ENCODE results near the gene PDE6A. TPM values are rescaled to one million over a fixed set of nuclear protein-coding genes. Genes with fewer than 3 reads are reported as not detected.
A peak's percentile ranks its signal among the peaks of the same experiment; 100 is the strongest.

The PDE6A gene
- total RNA-seq, 2 donors from 2014 or later, result not detected

DNA sequence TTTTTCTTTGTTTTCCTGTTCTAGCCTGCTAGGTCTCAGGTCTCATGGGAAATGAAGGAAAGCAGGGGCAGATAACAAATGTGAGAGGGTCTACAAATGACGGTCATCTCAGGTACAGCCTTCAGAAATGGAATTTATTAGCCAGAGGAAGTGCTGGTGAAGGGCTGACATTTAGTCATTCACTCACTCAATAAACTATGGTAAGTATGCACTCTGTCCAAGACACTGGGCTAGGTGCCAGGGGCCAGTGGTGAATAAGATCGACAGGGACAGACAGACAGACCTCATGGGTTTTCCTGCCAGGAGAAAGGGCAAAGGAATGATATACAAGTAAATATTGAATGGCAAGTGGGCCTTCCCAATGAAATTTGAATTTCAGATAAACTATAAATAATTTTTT is 6.3 kb downstream of the PDE6A start:
- DNase-seq (peak in 3 of 4 donors; percentile 12 to 24 (median 23)), ATAC-seq (no peak)
- H3K27me3 ChIP-seq, result no peaks in the 10 kb centered on the region

DNA sequence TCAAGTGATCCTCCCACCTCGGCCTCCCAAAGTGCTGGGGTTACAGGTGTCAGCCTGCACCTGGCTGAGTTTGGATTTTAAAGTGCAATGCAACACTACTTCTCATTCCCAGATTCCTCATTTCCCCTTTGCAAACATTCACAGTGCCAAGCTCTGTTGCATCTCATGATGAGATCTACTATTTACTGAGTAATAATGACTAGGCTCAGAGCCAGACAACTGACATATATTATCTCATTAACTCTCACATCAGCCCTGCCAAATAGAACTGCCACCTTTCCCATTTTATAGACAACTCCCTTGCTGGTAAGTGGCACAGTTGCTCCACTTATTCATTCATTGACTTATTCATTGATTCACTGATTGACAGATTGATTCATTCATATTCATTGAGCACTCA is 7.0 kb downstream of the PDE6A start:
- no peak for TF ChIP-seq POLR2A (IDR thresholded peaks at IDR 0.05)
- TF ChIP-seq, protein P1, sequence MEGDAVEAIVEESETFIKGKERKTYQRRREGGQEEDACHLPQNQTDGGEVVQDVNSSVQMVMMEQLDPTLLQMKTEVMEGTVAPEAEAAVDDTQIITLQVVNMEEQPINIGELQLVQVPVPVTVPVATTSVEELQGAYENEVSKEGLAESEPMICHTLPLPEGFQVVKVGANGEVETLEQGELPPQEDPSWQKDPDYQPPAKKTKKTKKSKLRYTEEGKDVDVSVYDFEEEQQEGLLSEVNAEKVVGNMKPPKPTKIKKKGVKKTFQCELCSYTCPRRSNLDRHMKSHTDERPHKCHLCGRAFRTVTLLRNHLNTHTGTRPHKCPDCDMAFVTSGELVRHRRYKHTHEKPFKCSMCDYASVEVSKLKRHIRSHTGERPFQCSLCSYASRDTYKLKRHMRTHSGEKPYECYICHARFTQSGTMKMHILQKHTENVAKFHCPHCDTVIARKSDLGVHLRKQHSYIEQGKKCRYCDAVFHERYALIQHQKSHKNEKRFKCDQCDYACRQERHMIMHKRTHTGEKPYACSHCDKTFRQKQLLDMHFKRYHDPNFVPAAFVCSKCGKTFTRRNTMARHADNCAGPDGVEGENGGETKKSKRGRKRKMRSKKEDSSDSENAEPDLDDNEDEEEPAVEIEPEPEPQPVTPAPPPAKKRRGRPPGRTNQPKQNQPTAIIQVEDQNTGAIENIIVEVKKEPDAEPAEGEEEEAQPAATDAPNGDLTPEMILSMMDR (IDR thresholded peaks at IDR 0.05), result no peak
- H3K27ac ChIP-seq, result no peak overlapping the region
- DNase-seq, result no peak
- no peaks in the 10 kb centered on the region for H3K9me3 ChIP-seq
- H3K36me3 ChIP-seq (replicated peaks in 1 of 2; ENCODE audit: insufficient read depth in 1 of 2, low read depth in 2 of 2), result no peaks in the 10 kb centered on the region
- ATAC-seq, result no peak
- intact Hi-C loops (cut with DNase I), result no loop called here
- peaks cover 21% of the 10 kb centered on the region for H3K4me1 ChIP-seq
- WGBS, 2 donors, result 27 to 40% methylated on average over 1 of the region's 1 CpG
- H3K4me3 ChIP-seq, result no peak overlapping the region
- H3K27me3 ChIP-seq, result no peaks in the 10 kb centered on the region

More for the DNA sequence above, 6.3 kb downstream of the PDE6A start:
- no peak overlapping the region for H3K4me3 ChIP-seq
- peak overlapping the region in 1 of 4 donors; percentile 52 for H3K27ac ChIP-seq
- TF ChIP-seq POLR2A (IDR thresholded peaks at IDR 0.05), result no peak
- TF ChIP-seq, protein P1 (IDR thresholded peaks at IDR 0.05), result no peak
- H3K36me3 ChIP-seq (replicated peaks in 1 of 2; ENCODE audit: insufficient read depth in 1 of 2, low read depth in 2 of 2), result no peaks in the 10 kb centered on the region
- WGBS, 2 donors, result 12 to 24% methylated on average over 2 of the region's 2 CpGs
- H3K4me1 ChIP-seq, result peaks cover 21% of the 10 kb centered on the region
- intact Hi-C loops (cut with DNase I), result no loop called here
- no peaks in the 10 kb centered on the region for H3K9me3 ChIP-seq

DNA sequence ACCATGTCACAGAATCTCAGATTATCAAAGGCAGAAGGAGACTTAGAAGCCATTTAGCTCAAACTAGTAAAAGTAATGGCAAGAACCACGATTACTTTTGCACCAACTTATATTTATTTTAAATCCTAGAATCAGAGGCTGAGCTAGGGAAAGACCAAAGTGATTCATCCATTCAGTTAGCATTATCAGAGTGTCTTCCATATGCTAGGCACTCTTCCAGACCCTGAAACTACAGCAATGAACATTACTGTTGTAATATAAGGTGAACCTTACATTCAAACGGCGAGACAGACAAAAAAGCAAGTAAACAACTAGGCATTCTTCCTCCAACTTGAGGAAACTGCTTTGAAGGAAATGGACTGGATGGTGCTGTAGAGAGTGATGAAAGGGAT is 7.9 kb downstream of the PDE6A start:
- DNase-seq (no peak), ATAC-seq (no peak)
- intact Hi-C loops (cut with DNase I), result no loop called here
- Histone ChIP-seq H3K4me3 (no peak overlapping the region), H3K27me3 (no peaks in the 10 kb centered on the region), H3K27ac (no peak overlapping the region), H3K9me3 (no peaks in the 10 kb centered on the region), H3K36me3 (replicated peaks in 1 of 2; ENCODE audit: insufficient read depth in 1 of 2, low read depth in 2 of 2) (no peaks in the 10 kb centered on the region), H3K4me1 (peaks cover 21% of the 10 kb centered on the region)
- TF ChIP-seq POLR2A (IDR thresholded peaks at IDR 0.05), result no peak
- TF ChIP-seq, protein P1 (IDR thresholded peaks at IDR 0.05), result no peak
- WGBS, 2 donors, result 83 to 85% methylated on average over 3 of the region's 3 CpGs

DNA sequence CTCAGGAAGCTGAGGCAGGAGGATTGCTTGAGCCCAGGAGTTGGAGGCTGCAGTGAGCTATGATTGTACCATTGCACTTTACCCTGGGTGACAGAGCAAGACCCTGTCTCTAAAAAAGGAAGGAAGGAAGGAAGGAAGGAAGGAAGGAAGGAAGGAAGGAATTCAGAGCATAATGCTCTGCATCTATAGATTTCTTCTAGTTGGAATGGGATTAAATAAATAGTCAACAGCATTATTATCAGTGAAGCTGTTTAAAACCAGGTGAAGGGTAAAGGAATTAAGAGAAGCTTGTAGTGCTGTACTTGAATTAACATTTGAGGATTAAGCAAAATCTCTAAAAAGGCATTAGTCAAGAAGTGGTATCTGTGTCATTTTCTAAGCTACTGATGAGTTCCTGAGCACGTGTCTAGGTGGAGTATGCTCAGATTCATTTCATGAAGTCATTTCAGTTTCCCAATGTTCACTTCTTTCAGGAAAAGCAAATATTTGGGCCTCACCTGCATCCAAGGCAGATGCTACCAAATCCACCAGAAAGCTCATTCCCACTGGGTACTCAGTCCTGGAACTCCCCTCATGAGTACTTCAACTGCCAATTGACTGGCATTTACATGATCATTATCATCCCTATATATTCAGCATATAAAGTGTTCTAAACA is 8.4 kb downstream of the PDE6A start:
- DNase-seq (no peak), ATAC-seq (no peak)
- no peaks in the 10 kb centered on the region for H3K36me3 ChIP-seq (replicated peaks in 1 of 2; ENCODE audit: insufficient read depth in 1 of 2, low read depth in 2 of 2)
- peaks cover 21% of the 10 kb centered on the region for H3K4me1 ChIP-seq
- H3K4me3 ChIP-seq, result no peak overlapping the region
- H3K27me3 ChIP-seq, result no peaks in the 10 kb centered on the region
- 74 to 85% methylated on average over 1 of the region's 1 CpG for WGBS, 2 donors
- intact Hi-C loops (cut with DNase I), result no loop called here
- no peak overlapping the region for H3K27ac ChIP-seq
- TF ChIP-seq, protein P1 (IDR thresholded peaks at IDR 0.05), result no peak
- no peak for TF ChIP-seq POLR2A (IDR thresholded peaks at IDR 0.05)
- no peaks in the 10 kb centered on the region for H3K9me3 ChIP-seq

DNA sequence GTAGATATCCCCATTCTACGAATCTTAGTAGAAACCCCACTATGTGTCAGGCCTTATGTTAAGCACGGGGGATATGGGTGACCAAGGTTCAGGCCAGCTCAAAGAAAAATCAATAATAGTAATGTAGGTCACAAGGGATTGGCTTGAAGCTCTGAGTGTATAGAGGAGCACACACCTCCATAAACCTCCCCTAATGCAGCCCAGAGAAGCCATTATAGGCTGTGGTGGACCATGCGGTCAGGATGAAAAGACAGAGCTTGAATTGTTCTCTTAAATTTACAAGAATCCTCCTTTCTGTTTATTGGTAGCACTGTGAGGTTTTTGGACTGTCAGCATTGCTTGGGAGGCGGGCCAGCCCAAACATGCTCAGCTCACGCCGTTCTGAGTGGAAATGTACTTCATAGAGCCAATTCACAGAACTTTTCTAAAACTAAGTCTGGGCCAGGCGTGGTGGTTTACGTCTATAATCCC is 9.1 kb downstream of the PDE6A start:
- intact Hi-C loops (cut with DNase I), result no loop called here
- no peak for DNase-seq

More for the DNA sequence above, 9.1 kb downstream of the PDE6A start:
- H3K27ac ChIP-seq, result no peak overlapping the region
- no peaks in the 10 kb centered on the region for H3K36me3 ChIP-seq (replicated peaks in 1 of 2; ENCODE audit: insufficient read depth in 1 of 2, low read depth in 2 of 2)
- WGBS, 2 donors, result 74 to 83% methylated on average over 8 of the region's 8 CpGs
- H3K9me3 ChIP-seq, result no peaks in the 10 kb centered on the region
- no peak for TF ChIP-seq POLR2A (IDR thresholded peaks at IDR 0.05)
- TF ChIP-seq, protein P1 (IDR thresholded peaks at IDR 0.05), result no peak
- H3K4me1 ChIP-seq, result peaks cover 21% of the 10 kb centered on the region
- no peak for ATAC-seq
- H3K27me3 ChIP-seq, result no peaks in the 10 kb centered on the region
- no peak overlapping the region for H3K4me3 ChIP-seq
